C4-2B (cell line): ENCODE data around the gene CHMP4A.

Experiments used
- ZFX ChIP-seq: fragments of 450-650 bp; IDR thresholded peaks from 2 replicates; pipeline ENCODE4 v1.6.1; 2017
- TF ChIP-seq, protein P1 (sequence below): fragments of 450-650 bp; conservative IDR thresholded peaks from 2 replicates; pipeline ENCODE4 v1.5.1; 2017; ENCODE audit warnings: mild to moderate bottlenecking

DNA sequence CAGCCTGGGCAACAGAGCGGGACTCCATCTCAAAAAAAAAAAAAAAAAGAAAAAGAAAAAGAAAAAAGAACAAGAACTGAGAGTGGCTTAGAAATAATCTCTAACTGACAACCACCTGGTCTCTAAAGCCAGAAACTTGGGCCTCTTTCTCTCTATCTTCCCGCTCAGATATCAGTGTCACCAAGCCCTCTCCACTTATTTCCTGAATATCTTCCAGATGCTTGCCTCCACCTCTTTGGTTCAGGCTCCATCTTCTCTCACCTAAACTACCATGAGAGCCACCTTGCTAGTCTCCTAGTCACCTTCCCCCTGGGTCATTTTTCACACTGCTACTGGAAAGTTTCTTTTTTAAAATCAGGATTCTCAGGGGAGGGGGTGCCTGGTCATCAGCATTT, 16.2 kb downstream of the CHMP4A start:
- TF ChIP-seq, protein P1, sequence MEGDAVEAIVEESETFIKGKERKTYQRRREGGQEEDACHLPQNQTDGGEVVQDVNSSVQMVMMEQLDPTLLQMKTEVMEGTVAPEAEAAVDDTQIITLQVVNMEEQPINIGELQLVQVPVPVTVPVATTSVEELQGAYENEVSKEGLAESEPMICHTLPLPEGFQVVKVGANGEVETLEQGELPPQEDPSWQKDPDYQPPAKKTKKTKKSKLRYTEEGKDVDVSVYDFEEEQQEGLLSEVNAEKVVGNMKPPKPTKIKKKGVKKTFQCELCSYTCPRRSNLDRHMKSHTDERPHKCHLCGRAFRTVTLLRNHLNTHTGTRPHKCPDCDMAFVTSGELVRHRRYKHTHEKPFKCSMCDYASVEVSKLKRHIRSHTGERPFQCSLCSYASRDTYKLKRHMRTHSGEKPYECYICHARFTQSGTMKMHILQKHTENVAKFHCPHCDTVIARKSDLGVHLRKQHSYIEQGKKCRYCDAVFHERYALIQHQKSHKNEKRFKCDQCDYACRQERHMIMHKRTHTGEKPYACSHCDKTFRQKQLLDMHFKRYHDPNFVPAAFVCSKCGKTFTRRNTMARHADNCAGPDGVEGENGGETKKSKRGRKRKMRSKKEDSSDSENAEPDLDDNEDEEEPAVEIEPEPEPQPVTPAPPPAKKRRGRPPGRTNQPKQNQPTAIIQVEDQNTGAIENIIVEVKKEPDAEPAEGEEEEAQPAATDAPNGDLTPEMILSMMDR, result no peak
- TF ChIP-seq ZFX, result no peak
